ENCODE data around the gene SNAI1.

DNA sequence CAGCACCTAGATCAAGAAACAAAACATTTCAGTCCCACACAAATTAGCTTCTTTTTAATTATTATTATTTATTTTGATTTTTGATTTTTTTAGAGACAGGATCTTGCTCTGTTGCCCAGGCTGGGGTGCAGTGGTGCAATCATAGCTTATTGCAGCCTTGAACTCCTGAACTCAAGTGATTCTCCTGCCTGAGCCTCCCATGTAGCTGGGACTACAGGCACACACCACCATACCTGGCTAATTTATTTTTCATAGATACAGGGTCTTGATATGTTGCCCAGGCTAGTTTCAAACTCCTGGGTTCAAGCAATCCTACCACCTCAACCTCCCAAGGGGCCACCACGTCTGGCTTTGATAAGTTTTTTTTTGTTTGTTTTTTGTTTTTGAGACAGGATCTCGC lies 24.6 kb downstream of the SNAI1 start:
- TF ChIP-seq, protein P1, sequence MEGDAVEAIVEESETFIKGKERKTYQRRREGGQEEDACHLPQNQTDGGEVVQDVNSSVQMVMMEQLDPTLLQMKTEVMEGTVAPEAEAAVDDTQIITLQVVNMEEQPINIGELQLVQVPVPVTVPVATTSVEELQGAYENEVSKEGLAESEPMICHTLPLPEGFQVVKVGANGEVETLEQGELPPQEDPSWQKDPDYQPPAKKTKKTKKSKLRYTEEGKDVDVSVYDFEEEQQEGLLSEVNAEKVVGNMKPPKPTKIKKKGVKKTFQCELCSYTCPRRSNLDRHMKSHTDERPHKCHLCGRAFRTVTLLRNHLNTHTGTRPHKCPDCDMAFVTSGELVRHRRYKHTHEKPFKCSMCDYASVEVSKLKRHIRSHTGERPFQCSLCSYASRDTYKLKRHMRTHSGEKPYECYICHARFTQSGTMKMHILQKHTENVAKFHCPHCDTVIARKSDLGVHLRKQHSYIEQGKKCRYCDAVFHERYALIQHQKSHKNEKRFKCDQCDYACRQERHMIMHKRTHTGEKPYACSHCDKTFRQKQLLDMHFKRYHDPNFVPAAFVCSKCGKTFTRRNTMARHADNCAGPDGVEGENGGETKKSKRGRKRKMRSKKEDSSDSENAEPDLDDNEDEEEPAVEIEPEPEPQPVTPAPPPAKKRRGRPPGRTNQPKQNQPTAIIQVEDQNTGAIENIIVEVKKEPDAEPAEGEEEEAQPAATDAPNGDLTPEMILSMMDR (conservative IDR thresholded peaks at IDR 0.05; ENCODE audit: low read depth, low read length) = no peak
- TF ChIP-seq EZH2 (IDR thresholded peaks at IDR 0.05; ENCODE audit: borderline replicate concordance, low read depth, low read length, poor library complexity, severe bottlenecking) = no peak
